SK-N-SH (cell line): Measurements from ENCODE around the gene OXTR. TPM values are rescaled to one million over a fixed set of nuclear protein-coding genes. Genes with fewer than 3 reads are reported as not detected.

Experiments used
- CTCF ChIA-PET: fragments of 300-600, 350-600 bp; formaldehyde crosslinking; extraction: SDS; loops from one replicate; lab custom pipeline; 2021; lab: Yijun Ruan, JAX
- POLR2A ChIA-PET: fragments of 350-600 bp; sonication (Branson Sonifier 250); formaldehyde crosslinking; extraction: SDS; loops from one replicate; lab custom pipeline; 2020; ENCODE audit warnings: antibody characterized with exemption, inconsistent platforms; lab: Yijun Ruan, JAX
- DNase-seq: peaks from one replicate; pipeline ENCODE4 v3.0.0; 2012
- H2AFZ ChIP-seq: fragments of 200-600 bp; sonication (generic); 2 replicates; pipeline ENCODE4 v1.8.1; 2016; ENCODE audit warnings: antibody characterized with exemption, mild to moderate bottlenecking, low read depth
- H3F3A ChIP-seq: fragments of 200-600 bp; sonication (generic); replicated peaks from 2 replicates; pipeline ENCODE3; 2016; ENCODE audit warnings: antibody characterized with exemption, mild to moderate bottlenecking; ENCODE audit not compliant: insufficient read depth
- H3K27ac ChIP-seq, 2 experiments: fragments of 200-500 bp in 1 of 2; fragments of 200-600 bp in 1 of 2; sonication (Bioruptor generic) in 1 of 2; sonication (generic), shearing (Covaris generic) in 1 of 2; 2 replicates each; pipeline versions ENCODE4 v1.5.1 to v1.6.1; 2014 to 2016; ENCODE audit warnings: low read depth in 2 of 2, inconsistent platforms in 1 of 2, low read length in 1 of 2, mild to moderate bottlenecking in 1 of 2, mixed read lengths in 1 of 2
- H3K27me3 ChIP-seq: fragments of 200-600 bp; sonication (generic), shearing (Covaris generic); 2 replicates; pipeline ENCODE4 v1.6.1; 2016; ENCODE audit warnings: mixed run types; ENCODE audit not compliant: insufficient read depth
- H3K36me3 ChIP-seq, 2 experiments: fragments of 200-500 bp in 1 of 2; fragments of 200-600 bp in 1 of 2; sonication (Bioruptor generic) in 1 of 2; sonication (generic) in 1 of 2; replicated peaks in 1 of 2; 2 replicates each; pipeline versions ENCODE3 to v1.5.1; 2014 to 2016; ENCODE audit warnings: low read length in 1 of 2, mild to moderate bottlenecking in 1 of 2; ENCODE audit not compliant: insufficient read depth in 2 of 2, control insufficient read depth in 1 of 2
- H3K4me1 ChIP-seq, 2 experiments: fragments of 200-500 bp in 1 of 2; fragments of 200-600 bp in 1 of 2; sonication (Bioruptor generic) in 1 of 2; sonication (generic), shearing (Covaris generic) in 1 of 2; 2 replicates each; pipeline versions ENCODE4 v1.5.1 to v1.6.1; 2014 to 2016; ENCODE audit warnings: low read depth in 1 of 2, low read length in 1 of 2, mixed run types in 1 of 2; ENCODE audit not compliant: insufficient read depth in 2 of 2, control insufficient read depth in 1 of 2
- H3K4me2 ChIP-seq: fragments of 200-600 bp; sonication (generic), shearing (Covaris generic); 2 replicates; pipeline ENCODE4 v1.6.1; 2017; ENCODE audit warnings: mixed run types
- H3K4me3 ChIP-seq, 2 experiments: fragments of 200-500 bp in 1 of 2; fragments of 200-600 bp in 1 of 2; sonication (Bioruptor generic) in 1 of 2; sonication (generic), shearing (Covaris generic) in 1 of 2; 2 replicates each; pipeline versions ENCODE4 v1.5.1 to v1.8.1; 2014 to 2016; ENCODE audit warnings: low read depth in 2 of 2, inconsistent platforms in 1 of 2, low read length in 1 of 2, mild to moderate bottlenecking in 1 of 2, mixed read lengths in 1 of 2, moderate library complexity in 1 of 2
- H3K79me2 ChIP-seq: fragments of 200-600 bp; sonication (generic); 2 replicates; pipeline ENCODE4 v1.8.1; 2017; ENCODE audit warnings: mild to moderate bottlenecking; ENCODE audit not compliant: insufficient read depth
- H3K9ac ChIP-seq: fragments of 200-600 bp; sonication (generic); 2 replicates; pipeline ENCODE4 v1.6.1; 2017; ENCODE audit warnings: mixed run types
- H3K9me2 ChIP-seq: fragments of 200-600 bp; sonication (generic); 2 replicates; pipeline ENCODE4 v1.6.1; 2017; ENCODE audit warnings: mixed run types
- H3K9me3 ChIP-seq: fragments of 200-600 bp; sonication (generic); 2 replicates; pipeline ENCODE4 v1.6.1; 2017; ENCODE audit warnings: mixed run types, mild to moderate bottlenecking, moderate library complexity
- H4K20me1 ChIP-seq: fragments of 200-600 bp; sonication (generic); 2 replicates; pipeline ENCODE4 v1.6.1; 2017; ENCODE audit warnings: mild to moderate bottlenecking, mixed run types; ENCODE audit not compliant: insufficient read depth
- CTCF ChIP-seq: fragments of 200-600 bp; sonication (generic); IDR thresholded peaks from 2 replicates; pipeline ENCODE4 v1.6.1; 2017; ENCODE audit warnings: antibody characterized with exemption, mild to moderate bottlenecking, moderate library complexity
- ELF1 ChIP-seq: IDR thresholded peaks from 2 replicates; pipeline ENCODE4 v1.4.0; 2012
- EZH2phosphoT487 ChIP-seq: fragments of 200-600 bp; sonication (generic); IDR thresholded peaks from 2 replicates; pipeline ENCODE4 v1.6.1; 2017; ENCODE audit warnings: low read depth, mixed run types, mild to moderate bottlenecking, antibody characterized with exemption, moderate library complexity, borderline replicate concordance
- FOXJ3 ChIP-seq: sonication (generic); formaldehyde crosslinking; IDR thresholded peaks from 2 replicates; pipeline ENCODE4 v1.5.1; 2020; ENCODE audit warnings: mild to moderate bottlenecking, missing genetic modification reagents
- GABPA ChIP-seq: IDR thresholded peaks from 2 replicates; pipeline ENCODE4 v1.4.0; 2012; ENCODE audit warnings: low read depth, mild to moderate bottlenecking
- JUND ChIP-seq: IDR thresholded peaks from 2 replicates; pipeline ENCODE4 v1.4.0; 2012
- MXI1 ChIP-seq: IDR thresholded peaks from 2 replicates; pipeline ENCODE4 v1.6.1; 2012; ENCODE audit warnings: mild to moderate bottlenecking, low read depth, low read length, improper control_type of control experiment
- NRF1 ChIP-seq: IDR thresholded peaks from 2 replicates; pipeline ENCODE4 v1.6.1; 2012; ENCODE audit warnings: low read depth, mild to moderate bottlenecking, low read length
- POLR2AphosphoS5 ChIP-seq: IDR thresholded peaks from 2 replicates; pipeline ENCODE4 v1.6.1; 2012; ENCODE audit warnings: low read depth, low read length
- RAD21 ChIP-seq: IDR thresholded peaks from 2 replicates; pipeline ENCODE4 v1.6.1; 2012; ENCODE audit warnings: mild to moderate bottlenecking, low read length
- REST ChIP-seq: IDR thresholded peaks from 2 replicates; pipeline ENCODE4 v1.6.1; 2012; ENCODE audit warnings: mild to moderate bottlenecking, low read depth, low read length, moderate library complexity
- RXRA ChIP-seq: IDR thresholded peaks from 2 replicates; pipeline ENCODE4 v1.4.0; 2012; ENCODE audit warnings: low read depth, mild to moderate bottlenecking, borderline replicate concordance
- SIN3A ChIP-seq: IDR thresholded peaks from 2 replicates; pipeline ENCODE4 v1.6.1; 2012; ENCODE audit warnings: low read depth, mild to moderate bottlenecking, low read length, moderate library complexity, borderline replicate concordance
- SMC3 ChIP-seq: IDR thresholded peaks from 2 replicates; pipeline ENCODE4 v1.6.1; 2012; ENCODE audit warnings: low read depth, low read length, improper control_type of control experiment
- TAF1 ChIP-seq: IDR thresholded peaks from 2 replicates; pipeline ENCODE4 v1.6.1; 2012; ENCODE audit warnings: low read depth, mild to moderate bottlenecking, low read length, moderate library complexity, borderline replicate concordance
- TCF12 ChIP-seq: IDR thresholded peaks from 2 replicates; pipeline ENCODE4 v1.4.0; 2012
- TEAD4 ChIP-seq: IDR thresholded peaks from 2 replicates; pipeline ENCODE4 v1.4.0; 2012; ENCODE audit warnings: mild to moderate bottlenecking, borderline replicate concordance; ENCODE audit not compliant: insufficient read depth
- USF2 ChIP-seq: fragments of 150-350 bp; IDR thresholded peaks from 2 replicates; pipeline ENCODE4 v1.6.1; 2017; ENCODE audit warnings: antibody characterized with exemption, low read length, low read depth, borderline replicate concordance
- YY1 ChIP-seq: IDR thresholded peaks from 2 replicates; pipeline ENCODE4 v1.4.0; 2012; ENCODE audit warnings: low read depth, mild to moderate bottlenecking
- ZBTB33 ChIP-seq: IDR thresholded peaks from 2 replicates; pipeline ENCODE4 v1.4.0; 2012; ENCODE audit warnings: low read depth, borderline replicate concordance
- WGBS: methylation state at CpG from one replicate; pipeline ENCODE4 v1.1.6; 2017; ENCODE audit warnings: low lambda C conversion rate; 5-methylcytosine and 5-hydroxymethylcytosine counted together
- polyA plus RNA-seq, 3 experiments: library from polyadenylated mRNA; depleted of rRNA; stranded (reverse); fragments of >200 nt; gene quantifications; 2 replicates each; pipeline ENCODE4 v1.2.3, GENCODE V29; 2012

Gene OXTR
- polyA plus RNA-seq, 1 of the 3 experiments (the other 2 are of a cell fraction) = 1.8 TPM

GRCh38 chr3:8764528-8764927 is 4.9 kb downstream of the OXTR start:
- 75% methylated on average over 5 of the region's 6 CpGs for WGBS
- Histone ChIP-seq H3K27me3 (no peaks in the 10 kb centered on the region), H3K79me2 (peaks cover 7% of the 10 kb centered on the region; the same call in 1 of the 2 replicates), H3K9me2 (no peaks in the 10 kb centered on the region), H3K4me2 (no peak overlapping the region; the same call in 1 of the 2 replicates), H3K9me3 (no peaks in the 10 kb centered on the region)
- TF ChIP-seq YY1 = no peak
- no peak for TF ChIP-seq ZBTB33
- no peak for TF ChIP-seq RAD21
- TF ChIP-seq NRF1 = no peak
- no peak for TF ChIP-seq TCF12
- no peak for TF ChIP-seq SIN3A
- no peak for TF ChIP-seq FOXJ3
- TF ChIP-seq TEAD4 = no peak
- no peak for TF ChIP-seq MXI1
- TF ChIP-seq CTCF = no peak
- TF ChIP-seq TAF1 = no peak
- TF ChIP-seq SMC3 = no peak
- TF ChIP-seq ELF1 = no peak
- TF ChIP-seq, all 33 proteins: peak for 0
- DNase-seq = no peak
- Histone ChIP-seq H2AFZ (no peak overlapping the region), H3K36me3 (no peaks in the 10 kb centered on the region), H3K9ac (no peak overlapping the region), H3K4me3 (no peak overlapping the region), H3F3A (no peaks in the 10 kb centered on the region), H3K4me1 (peaks cover 0 to 22% of the 10 kb centered on the region in 2 experiments; a peak in 3 of 4 replicates), H4K20me1 (no peaks in the 10 kb centered on the region), H3K27ac (no peak overlapping the region)
- CTCF ChIA-PET = interaction anchor here (0.7 kb wide), 1 partner anchor 28 kb away, joined by 3 read pairs; no protein-coding TSS in a partner anchor
- POLR2A ChIA-PET = no interaction called here

GRCh38 chr3:8762607-8763377 is 6.6 kb downstream of the OXTR start:
- Histone ChIP-seq H3K9ac (no peak overlapping the region), H3K79me2 (no peaks in the 10 kb centered on the region), H3K4me2 (no peak overlapping the region), H3K9me2 (no peaks in the 10 kb centered on the region), H4K20me1 (no peaks in the 10 kb centered on the region), H3K9me3 (no peaks in the 10 kb centered on the region), H3K4me1 (peaks cover 0 to 16% of the 10 kb centered on the region in 2 experiments; a peak in 1 of 4 replicates), H2AFZ (no peak overlapping the region), H3K36me3 (no peaks in the 10 kb centered on the region), H3K27me3 (no peaks in the 10 kb centered on the region), H3K27ac (no peak overlapping the region), H3K4me3 (no peak overlapping the region), H3F3A (no peaks in the 10 kb centered on the region)
- CTCF ChIA-PET = no interaction called here
- no peak for DNase-seq
- 85% methylated on average over 7 of the region's 11 CpGs for WGBS
- POLR2A ChIA-PET = no interaction called here
- no peak for TF ChIP-seq RXRA
- TF ChIP-seq MXI1 = no peak
- no peak for TF ChIP-seq TCF12
- no peak for TF ChIP-seq TEAD4
- no peak for TF ChIP-seq EZH2phosphoT487
- TF ChIP-seq POLR2AphosphoS5 = no peak
- TF ChIP-seq REST = no peak
- no peak for TF ChIP-seq GABPA
- no peak for TF ChIP-seq USF2
- TF ChIP-seq JUND = no peak
